HCT116 (cell line): ENCODE data around the gene SUSD2.

ENCODE experiments used
- CTCF ChIP-seq, 3 experiments: fragments of 200-600 bp in 1 of 3; sonication (generic) in 1 of 3; IDR thresholded peaks in 2 of 3; conservative IDR thresholded peaks in 1 of 3; 2 replicates each; pipeline ENCODE4 v1.5.1; 2012 to 2017; ENCODE audit warnings: low read depth in 2 of 3, low read length in 2 of 3, antibody characterized with exemption in 1 of 3, borderline replicate concordance in 1 of 3, control low read depth in 1 of 3, mild to moderate bottlenecking in 1 of 3, mixed read lengths in 1 of 3, mixed run types in 1 of 3, moderate library complexity in 1 of 3; ENCODE audit not compliant: insufficient read depth in 1 of 3
- POLR2AphosphoS5 ChIP-seq: IDR thresholded peaks from 2 replicates; pipeline ENCODE4 v1.6.1; 2011; ENCODE audit warnings: mild to moderate bottlenecking, low read depth, low read length, moderate library complexity

- TF ChIP-seq POLR2AphosphoS5 (no peak), CTCF (IDR thresholded peaks at IDR 0.05 in 2 of 3, conservative IDR thresholded peaks at IDR 0.05 in 1 of 3; ENCODE audit: borderline replicate concordance in 1 of 3, insufficient read depth in 1 of 3, low read depth in 2 of 3, low read length in 2 of 3) (no peak)
These were observed 3.8 kb upstream of the SUSD2 start for GRCh38 chr22:24177456-24177855.
